Measurements from ENCODE around the gene C17orf113. TPM values are rescaled to one million over a fixed set of nuclear protein-coding genes. Genes with fewer than 3 reads are reported as not detected.

Gene C17orf113
- total RNA-seq, 1 experiment from 2014 or later: 0.62 TPM

Other genes with a start within 250 kb of the C17orf113 start
- 29.6 and 35.1 TPM in 2 replicates for gene P3H4, start 238.7 kb downstream of the C17orf113 start, total RNA-seq (2014; rRNA removed)
- gene FKBP10, start 237.6 kb downstream of the C17orf113 start, total RNA-seq (2014; rRNA removed): 63.4 and 69.8 TPM in 2 replicates
- 78.8 and 79.2 TPM in 2 replicates for gene NT5C3B, start 214.4 kb downstream of the C17orf113 start, total RNA-seq (2014; rRNA removed)
- gene KLHL10, start 212.8 kb downstream of the C17orf113 start, total RNA-seq (2014; rRNA removed): not detected in 2 replicates
- gene KLHL11, start 185.2 kb downstream of the C17orf113 start, total RNA-seq (2014; rRNA removed): 16.5 and 19.9 TPM in 2 replicates
- gene ACLY, start 131.7 kb downstream of the C17orf113 start, total RNA-seq (2014; rRNA removed): 110 and 114 TPM in 2 replicates
- gene ODAD4, start 120.0 kb downstream of the C17orf113 start, total RNA-seq (2014; rRNA removed): 0.15 and 0.98 TPM in 2 replicates
- 75.4 and 91.6 TPM in 2 replicates for gene CNP, start 83.8 kb downstream of the C17orf113 start, total RNA-seq (2014; rRNA removed)
- gene DNAJC7, start 33.2 kb downstream of the C17orf113 start, total RNA-seq (2014; rRNA removed): 60.1 and 76.3 TPM in 2 replicates
- gene NKIRAS2, start 30.5 kb downstream of the C17orf113 start, total RNA-seq (2014; rRNA removed): 39.4 and 46.6 TPM in 2 replicates
- 0.04 and 0.17 TPM in 2 replicates for gene ZNF385C, start 47.9 kb upstream of the C17orf113 start, total RNA-seq (2014; rRNA removed)
- not detected in 2 replicates for gene DHX58, start 62.1 kb upstream of the C17orf113 start, total RNA-seq (2014; rRNA removed)
- not detected in 2 replicates for gene KAT2A, start 70.8 kb upstream of the C17orf113 start, total RNA-seq (2014; rRNA removed)
- gene HSPB9, start 72.2 kb upstream of the C17orf113 start, total RNA-seq (2014; rRNA removed): not detected in 2 replicates
- gene RAB5C, start 104.4 kb upstream of the C17orf113 start, total RNA-seq (2014; rRNA removed): not detected in 2 replicates
- not detected in 2 replicates for gene KCNH4, start 130.5 kb upstream of the C17orf113 start, total RNA-seq (2014; rRNA removed)
- not detected in 2 replicates for gene HCRT, start 134.9 kb upstream of the C17orf113 start, total RNA-seq (2014; rRNA removed)
- gene GHDC, start 143.9 kb upstream of the C17orf113 start, total RNA-seq (2014; rRNA removed): not detected in 2 replicates
- not detected in 2 replicates for gene STAT5B, start 225.8 kb upstream of the C17orf113 start, total RNA-seq (2014; rRNA removed)
- gene STAT5A, start 237.9 kb upstream of the C17orf113 start, total RNA-seq (2014; rRNA removed): not detected in 2 replicates